Measurements from ENCODE around the gene BOLA2B. TPM values are rescaled to one million over a fixed set of nuclear protein-coding genes. Genes with fewer than 3 reads are reported as not detected.

The BOLA2B gene
- total RNA-seq, 2 donors from 2014 or later = 125 to 134 TPM

- Histone ChIP-seq H3K27me3 (ENCODE audit: control insufficient read depth, insufficient read depth, low read length, poor library complexity, severe bottlenecking) (no peaks in the 10 kb centered on the region), H3K4me3 (ENCODE audit: low read length) (no peak overlapping the region), H3K36me3 (ENCODE audit: control insufficient read depth, insufficient read depth, low read length) (no peaks in the 10 kb centered on the region), H3K9ac (ENCODE audit: extremely low read depth, low read length, poor library complexity, severe bottlenecking) (no peak overlapping the region), H3K4me1 (ENCODE audit: control insufficient read depth, insufficient read depth, low read length) (no peaks in the 10 kb centered on the region), H3K27ac (ENCODE audit: low read depth, low read length) (no peak overlapping the region), H3K9me3 (ENCODE audit: control insufficient read depth, low read length) (peaks cover 14% of the 10 kb centered on the region)
- DNase-seq = no peak
- no peak for TF ChIP-seq CTCF (conservative IDR thresholded peaks at IDR 0.05)
- Mint-ChIP-seq H3K4me3 (no peak overlapping the region), H3K27me3 (ENCODE audit: insufficient read depth) (peaks cover 8% of the 10 kb centered on the region), H3K4me1 (no peaks in the 10 kb centered on the region), H3K27ac (no peak overlapping the region), H3K9me3 (peaks cover 18% of the 10 kb centered on the region), H3K36me3 (ENCODE audit: low read depth) (no peaks in the 10 kb centered on the region)
- WGBS, 2 experiments (ENCODE audit: insufficient coverage in 1 of 2, insufficient read length in 1 of 2) = 87 to 100% methylated on average over 1 to 5 of the region's 5 CpGs
Observed at GRCh38 chr16:30149250-30149930, 44.1 kb downstream of the BOLA2B start.

- peaks cover 8% of the 10 kb centered on the region for H3K27me3 Mint-ChIP-seq (ENCODE audit: insufficient read depth)
- WGBS, 2 experiments (ENCODE audit: insufficient coverage in 1 of 2, insufficient read length in 1 of 2) = 88 to 96% methylated on average over 2 to 3 of the region's 3 CpGs
Observed at GRCh38 chr16:30147843-30148510, 45.5 kb downstream of the BOLA2B start.

GRCh38 chr16:30145657-30146056, 47.8 kb downstream of the BOLA2B start:
- no peak overlapping the region for H3K9ac ChIP-seq (ENCODE audit: extremely low read depth, low read length, poor library complexity, severe bottlenecking)

More at GRCh38 chr16:30147843-30148510, 45.5 kb downstream of the BOLA2B start:
- no peak overlapping the region for H3K4me3 ChIP-seq (ENCODE audit: low read length)
- Mint-ChIP-seq H3K9me3 (peaks cover 16% of the 10 kb centered on the region), H3K4me1 (peaks cover 5% of the 10 kb centered on the region), H3K27ac (no peak overlapping the region), H3K4me3 (no peak overlapping the region), H3K36me3 (ENCODE audit: low read depth) (no peaks in the 10 kb centered on the region)
- no peak for DNase-seq
- TF ChIP-seq CTCF (conservative IDR thresholded peaks at IDR 0.05) = no peak
- no peak overlapping the region for H3K27ac ChIP-seq (ENCODE audit: low read depth, low read length)
- no peaks in the 10 kb centered on the region for H3K4me1 ChIP-seq (ENCODE audit: control insufficient read depth, insufficient read depth, low read length)
- H3K9ac ChIP-seq (ENCODE audit: extremely low read depth, low read length, poor library complexity, severe bottlenecking) = no peak overlapping the region
- no peaks in the 10 kb centered on the region for H3K27me3 ChIP-seq (ENCODE audit: control insufficient read depth, insufficient read depth, low read length, poor library complexity, severe bottlenecking)
- H3K9me3 ChIP-seq (ENCODE audit: control insufficient read depth, low read length) = peaks cover 14% of the 10 kb centered on the region
- no peaks in the 10 kb centered on the region for H3K36me3 ChIP-seq (ENCODE audit: control insufficient read depth, insufficient read depth, low read length)

More at GRCh38 chr16:30145657-30146056, 47.8 kb downstream of the BOLA2B start:
- DNase-seq = no peak
- Histone ChIP-seq H3K4me3 (ENCODE audit: low read length) (no peak overlapping the region), H3K4me1 (ENCODE audit: control insufficient read depth, insufficient read depth, low read length) (no peaks in the 10 kb centered on the region), H3K27ac (ENCODE audit: low read depth, low read length) (no peak overlapping the region), H3K9me3 (ENCODE audit: control insufficient read depth, low read length) (peaks cover 14% of the 10 kb centered on the region), H3K36me3 (ENCODE audit: control insufficient read depth, insufficient read depth, low read length) (no peaks in the 10 kb centered on the region), H3K27me3 (ENCODE audit: control insufficient read depth, insufficient read depth, low read length, poor library complexity, severe bottlenecking) (no peaks in the 10 kb centered on the region)
- H3K36me3 Mint-ChIP-seq (ENCODE audit: low read depth) = no peaks in the 10 kb centered on the region
- no peak for TF ChIP-seq CTCF (conservative IDR thresholded peaks at IDR 0.05)
- H3K27me3 Mint-ChIP-seq (ENCODE audit: insufficient read depth) = peaks cover 3% of the 10 kb centered on the region
- WGBS, 2 experiments (ENCODE audit: insufficient coverage in 1 of 2, insufficient read length in 1 of 2) = 84 to 100% methylated on average over 1 of the region's 1 CpG
- no peak overlapping the region for H3K27ac Mint-ChIP-seq
- peaks cover 6% of the 10 kb centered on the region for H3K4me1 Mint-ChIP-seq
- H3K4me3 Mint-ChIP-seq = no peak overlapping the region
- peaks cover 16% of the 10 kb centered on the region for H3K9me3 Mint-ChIP-seq
